Bladder microvascular endothelial cell (primary cell): Measurements from ENCODE around the gene IDE. TPM values are rescaled to one million over a fixed set of nuclear protein-coding genes. Genes with fewer than 3 reads are reported as not detected.

ENCODE experiments used
- total RNA-seq: library from RNA; depleted of rRNA; stranded (reverse); fragments of >200 nt; gene quantifications from 2 replicates; pipeline ENCODE4 v1.2.3, GENCODE V29; 2014

IDE gene
- total RNA-seq, result 17.5 and 33.3 TPM in 2 replicates

GRCh38 chr10:92573798-92574547 is at the start of gene IDE:
TSS of gene IDE (minus strand) at chr10:92574093. CDS start at chr10:92574019, 74 bp downstream.

GRCh38 chr10:92592761-92593618 is 19.1 kb upstream of the IDE start, which contains the start of gene KIF11:
TSS of gene KIF11 (plus strand) at chr10:92593130. CDS start at chr10:92593376, 246 bp downstream.

Other genes with a start within 250 kb of the IDE start
- 14.5 and 17.6 TPM in 2 replicates for gene KIF11, start 19.0 kb upstream of the IDE start, total RNA-seq
- gene HHEX, start 115.9 kb upstream of the IDE start, total RNA-seq, result 36.6 and 66.4 TPM in 2 replicates